ENCODE data around the gene PTGFR.

PTGFR gene

DNA sequence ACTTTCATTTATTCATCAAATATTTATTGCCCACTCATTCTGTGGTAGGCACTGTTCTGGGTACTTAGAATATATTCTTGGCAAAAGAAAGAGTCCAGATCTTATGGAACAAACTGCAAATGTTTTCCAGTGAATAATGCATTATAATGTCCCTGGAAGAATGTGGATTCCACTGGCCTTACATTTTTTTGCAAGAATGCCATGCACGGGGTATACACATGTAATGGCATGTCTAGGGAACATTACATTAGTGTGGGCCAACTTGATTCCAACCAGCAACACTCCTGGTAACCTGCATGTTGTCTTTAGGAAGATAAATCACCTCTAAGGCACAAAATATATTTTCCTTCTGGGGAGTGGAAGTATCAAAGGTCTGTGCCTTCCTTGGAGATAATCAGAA lies 96.4 kb downstream of the PTGFR start:
- DNase-seq, result no peak

All from amygdala (tissue), 56 donors.